Activated naive CD4-positive, alpha-beta T cell (primary cell): ENCODE results near the gene KHDRBS1.
"Not testable (repeated sequence)": the region's sequence is repeated elsewhere in the genome, so short reads cannot be mapped to it uniquely, and the experiment has no call there.

Experiments used
- DNase-seq, 4 experiments: peaks; one replicate each; lab custom pipeline; 2025; lab: John Stamatoyannopoulos, UW

KHDRBS1 gene

GRCh38 chr1:32065613-32066488 is 52.2 kb downstream of the KHDRBS1 start:
- not testable (repeated sequence) for DNase-seq

GRCh38 chr1:32066489-32066873 is 52.8 kb downstream of the KHDRBS1 start:
- no peak for DNase-seq

- no peak for DNase-seq
Observed at GRCh38 chr1:32068957-32069588, 55.4 kb downstream of the KHDRBS1 start.

- DNase-seq = no peak
Observed at GRCh38 chr1:32071758-32072621, 58.3 kb downstream of the KHDRBS1 start.

GRCh38 chr1:32072622-32073298 is 59.1 kb downstream of the KHDRBS1 start, which contains the start of gene TMEM39B:
Gene TMEM39B (plus strand): TSS chr1:32072939. CDS start chr1:32073048, 109 bp downstream.
- DNase-seq = peak; percentile 82 to 93 (median 88)

DNA sequence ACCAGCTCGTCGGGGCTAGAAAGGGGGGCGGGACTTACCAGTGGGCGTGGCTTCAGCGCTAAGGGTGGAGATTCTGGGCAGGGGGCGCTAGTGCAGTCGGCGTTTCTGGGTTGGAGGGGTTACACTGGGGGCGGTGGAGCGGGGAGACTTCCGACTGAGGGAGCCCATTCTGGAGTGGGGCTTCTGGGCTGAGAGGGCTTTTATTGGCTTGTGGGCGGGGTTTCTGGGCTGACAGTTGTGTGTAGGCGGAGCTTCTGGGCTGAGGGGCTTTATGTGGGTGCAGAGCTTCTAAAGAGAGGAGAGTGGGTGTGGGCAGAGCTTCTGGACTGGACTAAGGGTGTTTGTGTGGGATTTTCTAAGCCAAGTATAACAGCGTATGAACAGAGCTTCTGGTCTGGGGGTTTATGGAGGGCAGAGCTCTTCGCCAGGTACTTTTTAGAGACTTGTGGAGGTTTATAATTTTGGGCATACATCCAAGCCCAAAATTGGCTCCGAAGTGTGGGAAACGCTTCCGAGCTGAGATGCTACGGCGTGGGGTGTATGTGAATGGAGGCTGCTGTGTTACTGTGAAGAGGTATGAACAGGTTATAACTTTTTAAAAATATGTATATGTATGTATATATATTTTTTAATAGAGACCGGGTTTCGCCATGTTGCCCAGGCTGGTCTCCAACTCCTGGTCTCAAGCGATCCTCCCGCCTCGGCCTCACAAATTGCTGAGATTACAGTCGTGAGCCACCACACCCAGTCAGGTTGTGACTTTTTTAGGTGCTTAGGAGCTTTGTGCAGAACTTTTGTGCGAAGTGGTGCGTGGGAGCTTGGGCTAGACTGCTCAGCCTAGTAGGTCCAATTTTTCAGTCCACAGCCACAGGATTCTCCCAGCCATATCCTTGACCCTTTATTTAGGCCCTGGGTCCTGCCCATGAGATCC is 59.9 kb downstream of the KHDRBS1 start:
- no peak for DNase-seq

GRCh38 chr1:32074841-32075240 is 61.2 kb downstream of the KHDRBS1 start:
- DNase-seq = no peak

DNA sequence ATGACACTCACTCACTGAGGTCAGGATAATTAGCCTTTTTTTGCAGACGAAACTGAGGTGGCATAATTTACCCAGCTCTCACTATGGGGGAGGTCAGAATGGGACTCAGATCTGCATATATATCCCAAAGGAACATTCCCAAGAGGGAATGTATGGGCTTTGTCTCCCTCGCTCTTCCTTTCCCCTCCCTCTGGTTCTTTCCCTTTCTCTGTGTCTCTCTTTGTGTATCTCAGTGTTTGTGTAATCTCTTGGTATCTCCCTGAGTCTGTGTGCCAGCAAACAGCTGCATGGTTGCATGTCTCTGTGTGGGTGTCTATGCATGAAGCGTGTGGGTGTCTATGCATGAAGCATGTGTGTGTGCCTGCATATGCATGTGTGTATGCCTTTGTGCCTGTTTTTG is 63.8 kb downstream of the KHDRBS1 start:
- no peak for DNase-seq

DNA sequence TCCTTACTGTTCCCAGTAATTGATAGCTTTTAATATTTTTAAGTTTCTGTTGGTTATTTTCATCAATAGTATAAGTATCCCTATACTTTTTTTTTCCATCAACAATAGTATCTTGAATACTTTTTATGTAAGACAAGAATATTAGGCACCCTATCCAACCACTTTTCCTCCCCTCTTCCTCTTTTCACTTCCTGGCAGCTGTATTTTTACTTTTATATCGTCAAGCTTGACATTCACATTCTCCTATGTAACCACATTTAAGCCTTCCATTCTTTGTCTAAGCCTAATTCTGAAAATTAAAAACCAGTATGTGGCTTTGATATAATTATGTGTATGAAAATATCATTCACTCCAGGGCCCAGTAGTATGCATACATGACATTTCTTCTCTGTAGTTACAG is 68.4 kb downstream of the KHDRBS1 start:
- no peak for DNase-seq

GRCh38 chr1:32086381-32086780 is 72.7 kb downstream of the KHDRBS1 start:
- not testable (repeated sequence) for DNase-seq

GRCh38 chr1:32091176-32091575 is 77.5 kb downstream of the KHDRBS1 start:
- no peak for DNase-seq

DNA sequence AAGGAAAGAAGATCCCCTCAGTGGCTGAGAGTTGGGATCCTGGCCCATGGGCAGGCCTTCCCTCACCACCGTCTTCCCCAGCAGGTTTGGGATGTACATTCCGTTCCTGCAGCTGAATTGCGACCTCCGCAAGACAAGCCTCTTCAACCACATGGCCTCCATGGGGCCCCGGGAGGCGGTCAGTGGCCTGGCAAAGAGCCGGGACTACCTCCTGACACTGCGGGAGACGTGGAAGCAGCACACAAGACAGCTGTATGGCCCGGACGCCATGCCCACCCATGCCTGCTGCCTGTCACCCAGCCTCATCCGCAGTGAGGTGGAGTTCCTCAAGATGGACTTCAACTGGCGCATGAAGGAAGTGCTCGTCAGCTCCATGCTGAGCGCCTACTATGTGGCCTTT is 77.9 kb downstream of the KHDRBS1 start:
- no peak for DNase-seq
